ENCODE measurements around the gene CACNB2. TPM values are rescaled to one million over a fixed set of nuclear protein-coding genes. Genes with fewer than 3 reads are reported as not detected.

Gene CACNB2
- total and polyA plus RNA-seq, 2 of the 13 experiments (the other 11 are each of a cell fraction or from before 2014, with no cell fraction given) = not detected

DNA sequence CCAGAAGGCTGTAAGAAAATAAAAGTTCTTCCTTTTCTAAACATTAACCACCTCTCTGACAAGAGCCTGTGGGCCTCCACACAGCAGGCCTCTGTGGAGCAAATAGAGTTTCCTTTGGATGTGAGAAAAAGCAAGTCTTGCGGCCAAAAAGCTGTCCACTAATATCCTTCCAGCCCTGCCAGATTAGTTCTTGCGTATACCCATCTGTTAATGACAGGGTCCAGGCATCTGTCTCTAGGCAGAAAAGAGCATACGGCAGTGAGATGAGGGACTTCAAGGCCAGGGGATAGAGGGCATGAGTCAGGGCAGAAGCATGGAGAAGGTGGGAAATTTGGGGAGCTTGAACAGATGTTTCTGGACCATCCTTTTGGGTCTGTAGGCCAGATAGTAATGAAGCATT is 346.2 kb downstream of the CACNB2 start:
- 67% methylated on average over 3 of the region's 3 CpGs for WGBS (ENCODE audit: low lambda C conversion rate)
- DNase-seq (ENCODE audit: low spot score) = no peak

More for the DNA sequence above, 346.2 kb downstream of the CACNB2 start:
- no peaks in the 10 kb centered on the region for H3K27me3 ChIP-seq (ENCODE audit: control insufficient read depth in 1 of 2, insufficient read depth in 2 of 2, low read length in 2 of 2)
- no peak overlapping the region for H3K4me2 ChIP-seq (ENCODE audit: low read depth, low read length)
- no peaks in the 10 kb centered on the region for H3K36me3 ChIP-seq (replicated peaks in 1 of 2; ENCODE audit: control insufficient read depth in 1 of 2, insufficient read depth in 2 of 2, low read length in 2 of 2)
- BruUV-seq (replicated peaks) = no TSS peak
- ATAC-seq (no peak), FAIRE-seq (no peak)
- H3K27ac ChIP-seq (ENCODE audit: extremely low read length, insufficient read depth, low read length) = no peak overlapping the region
- intact Hi-C loops (cut with micrococcal nuclease; ENCODE audit: unreplicated experiment) = no loop called here
- ChIA-PET CTCF (ENCODE audit: low intra/inter-chr PET ratio, low total read pairs) (no interaction called here), POLR2A (no interaction called here)
- no peaks in the 10 kb centered on the region for H4K20me1 ChIP-seq (ENCODE audit: insufficient read depth, low read length)
- no peak overlapping the region for H3K4me3 ChIP-seq (replicated peaks in 1 of 3; ENCODE audit: insufficient read depth in 1 of 3, low read depth in 2 of 3, low read length in 3 of 3)
- TF ChIP-seq ZNF143 (CRISPR knock-in tag; IDR thresholded peaks at IDR 0.05) = no peak
- TF ChIP-seq, protein P1, sequence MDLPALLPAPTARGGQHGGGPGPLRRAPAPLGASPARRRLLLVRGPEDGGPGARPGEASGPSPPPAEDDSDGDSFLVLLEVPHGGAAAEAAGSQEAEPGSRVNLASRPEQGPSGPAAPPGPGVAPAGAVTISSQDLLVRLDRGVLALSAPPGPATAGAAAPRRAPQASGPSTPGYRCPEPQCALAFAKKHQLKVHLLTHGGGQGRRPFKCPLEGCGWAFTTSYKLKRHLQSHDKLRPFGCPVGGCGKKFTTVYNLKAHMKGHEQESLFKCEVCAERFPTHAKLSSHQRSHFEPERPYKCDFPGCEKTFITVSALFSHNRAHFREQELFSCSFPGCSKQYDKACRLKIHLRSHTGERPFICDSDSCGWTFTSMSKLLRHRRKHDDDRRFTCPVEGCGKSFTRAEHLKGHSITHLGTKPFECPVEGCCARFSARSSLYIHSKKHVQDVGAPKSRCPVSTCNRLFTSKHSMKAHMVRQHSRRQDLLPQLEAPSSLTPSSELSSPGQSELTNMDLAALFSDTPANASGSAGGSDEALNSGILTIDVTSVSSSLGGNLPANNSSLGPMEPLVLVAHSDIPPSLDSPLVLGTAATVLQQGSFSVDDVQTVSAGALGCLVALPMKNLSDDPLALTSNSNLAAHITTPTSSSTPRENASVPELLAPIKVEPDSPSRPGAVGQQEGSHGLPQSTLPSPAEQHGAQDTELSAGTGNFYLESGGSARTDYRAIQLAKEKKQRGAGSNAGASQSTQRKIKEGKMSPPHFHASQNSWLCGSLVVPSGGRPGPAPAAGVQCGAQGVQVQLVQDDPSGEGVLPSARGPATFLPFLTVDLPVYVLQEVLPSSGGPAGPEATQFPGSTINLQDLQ (CRISPR knock-in tag; IDR thresholded peaks at IDR 0.05) = no peak
- no peak for TF ChIP-seq ZNF24 (IDR thresholded peaks at IDR 0.05)
- TF ChIP-seq, protein P2, sequence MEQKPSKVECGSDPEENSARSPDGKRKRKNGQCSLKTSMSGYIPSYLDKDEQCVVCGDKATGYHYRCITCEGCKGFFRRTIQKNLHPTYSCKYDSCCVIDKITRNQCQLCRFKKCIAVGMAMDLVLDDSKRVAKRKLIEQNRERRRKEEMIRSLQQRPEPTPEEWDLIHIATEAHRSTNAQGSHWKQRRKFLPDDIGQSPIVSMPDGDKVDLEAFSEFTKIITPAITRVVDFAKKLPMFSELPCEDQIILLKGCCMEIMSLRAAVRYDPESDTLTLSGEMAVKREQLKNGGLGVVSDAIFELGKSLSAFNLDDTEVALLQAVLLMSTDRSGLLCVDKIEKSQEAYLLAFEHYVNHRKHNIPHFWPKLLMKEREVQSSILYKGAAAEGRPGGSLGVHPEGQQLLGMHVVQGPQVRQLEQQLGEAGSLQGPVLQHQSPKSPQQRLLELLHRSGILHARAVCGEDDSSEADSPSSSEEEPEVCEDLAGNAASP (CRISPR knock-in tag; IDR thresholded peaks at IDR 0.05; ENCODE audit: borderline replicate concordance) = no peak
- TF ChIP-seq MED13 (CRISPR knock-in tag; IDR thresholded peaks at IDR 0.05) = no peak
- no peak for TF ChIP-seq ZNF766 (CRISPR knock-in tag; IDR thresholded peaks at IDR 0.05; ENCODE audit: borderline replicate concordance)
- no peak for TF ChIP-seq ZIK1 (CRISPR knock-in tag; IDR thresholded peaks at IDR 0.05; ENCODE audit: borderline replicate concordance, low read depth)
- TF ChIP-seq ZNF501 (CRISPR knock-in tag; IDR thresholded peaks at IDR 0.05) = no peak
- TF ChIP-seq ZNF776 (CRISPR knock-in tag; IDR thresholded peaks at IDR 0.05) = no peak
- no peak for TF ChIP-seq PLRG1 (conservative IDR thresholded peaks at IDR 0.05)
- no peaks in the 10 kb centered on the region for H3K9me3 ChIP-seq (ENCODE audit: low read length)
- no peak overlapping the region for H3K9ac ChIP-seq (ENCODE audit: insufficient read depth, low read depth, low read length)
- H3K79me2 ChIP-seq (ENCODE audit: insufficient read depth, low read length) = no peaks in the 10 kb centered on the region
- H3K4me1 ChIP-seq (ENCODE audit: insufficient read depth, low read length) = no peaks in the 10 kb centered on the region
- in situ Hi-C loops (cut with HindIII; ENCODE audit: extremely low pct_ligation_motif_present, low pct_unique_long_range_greater_than_20kb) = no loop called here
- H2AFZ ChIP-seq (ENCODE audit: low read length) = no peak overlapping the region
